ENCODE measurements around the gene PLD1.
A peak's percentile ranks its signal among the peaks of the same experiment; 100 is the strongest.

The PLD1 gene

DNA sequence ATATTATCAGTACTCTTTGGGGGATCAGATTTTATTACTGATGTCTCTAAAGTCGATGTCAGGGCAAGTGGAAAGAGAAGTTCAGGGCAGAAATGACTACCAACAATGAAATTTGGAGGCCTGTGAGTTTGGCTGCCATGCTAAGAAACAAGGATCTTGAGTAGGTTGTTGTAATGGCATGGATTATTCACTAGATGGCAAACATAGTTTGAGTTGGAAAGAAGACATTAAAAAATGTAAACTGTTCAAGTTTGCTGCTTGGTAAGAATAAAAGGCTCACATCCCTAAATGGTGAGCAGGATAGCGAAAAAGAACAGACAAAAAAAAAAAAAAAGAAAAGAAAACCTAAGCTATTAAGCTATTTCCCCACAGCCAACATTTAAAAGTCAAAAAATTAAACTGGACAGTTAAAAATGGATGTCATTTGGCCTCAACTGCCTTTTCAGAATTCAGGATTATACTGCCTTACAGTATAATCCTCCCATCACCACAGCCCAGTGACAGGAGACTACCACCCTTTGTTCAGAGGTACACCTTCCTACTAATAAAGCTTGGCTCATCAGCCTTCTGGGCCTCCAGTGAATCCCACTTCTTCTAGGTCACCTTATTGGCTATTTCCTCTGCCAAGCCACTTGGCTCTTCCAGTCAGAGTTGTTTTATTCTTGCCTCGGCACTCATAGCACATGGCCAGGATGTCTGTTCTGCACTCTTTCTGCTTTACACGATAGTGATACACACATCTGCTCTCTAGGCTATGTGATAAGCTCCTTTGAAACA lies 163.7 kb downstream of the PLD1 start:
- DNase-seq (ENCODE audit: extremely low spot score) = peak; percentile 52
- POLR2A ChIA-PET = no interaction called here
- TF ChIP-seq, protein P1, sequence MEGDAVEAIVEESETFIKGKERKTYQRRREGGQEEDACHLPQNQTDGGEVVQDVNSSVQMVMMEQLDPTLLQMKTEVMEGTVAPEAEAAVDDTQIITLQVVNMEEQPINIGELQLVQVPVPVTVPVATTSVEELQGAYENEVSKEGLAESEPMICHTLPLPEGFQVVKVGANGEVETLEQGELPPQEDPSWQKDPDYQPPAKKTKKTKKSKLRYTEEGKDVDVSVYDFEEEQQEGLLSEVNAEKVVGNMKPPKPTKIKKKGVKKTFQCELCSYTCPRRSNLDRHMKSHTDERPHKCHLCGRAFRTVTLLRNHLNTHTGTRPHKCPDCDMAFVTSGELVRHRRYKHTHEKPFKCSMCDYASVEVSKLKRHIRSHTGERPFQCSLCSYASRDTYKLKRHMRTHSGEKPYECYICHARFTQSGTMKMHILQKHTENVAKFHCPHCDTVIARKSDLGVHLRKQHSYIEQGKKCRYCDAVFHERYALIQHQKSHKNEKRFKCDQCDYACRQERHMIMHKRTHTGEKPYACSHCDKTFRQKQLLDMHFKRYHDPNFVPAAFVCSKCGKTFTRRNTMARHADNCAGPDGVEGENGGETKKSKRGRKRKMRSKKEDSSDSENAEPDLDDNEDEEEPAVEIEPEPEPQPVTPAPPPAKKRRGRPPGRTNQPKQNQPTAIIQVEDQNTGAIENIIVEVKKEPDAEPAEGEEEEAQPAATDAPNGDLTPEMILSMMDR (IDR thresholded peaks at IDR 0.05; ENCODE audit: control extremely low read depth, extremely low read depth, low read depth, missing control alignments) = peak; percentile 56
- CTCF ChIA-PET = interaction anchor here (1.0 to 4.1 kb wide), 11 partner anchors 9 to 695 kb away, joined by 3 to 39 read pairs (median 5); no protein-coding TSS in a partner anchor

DNA sequence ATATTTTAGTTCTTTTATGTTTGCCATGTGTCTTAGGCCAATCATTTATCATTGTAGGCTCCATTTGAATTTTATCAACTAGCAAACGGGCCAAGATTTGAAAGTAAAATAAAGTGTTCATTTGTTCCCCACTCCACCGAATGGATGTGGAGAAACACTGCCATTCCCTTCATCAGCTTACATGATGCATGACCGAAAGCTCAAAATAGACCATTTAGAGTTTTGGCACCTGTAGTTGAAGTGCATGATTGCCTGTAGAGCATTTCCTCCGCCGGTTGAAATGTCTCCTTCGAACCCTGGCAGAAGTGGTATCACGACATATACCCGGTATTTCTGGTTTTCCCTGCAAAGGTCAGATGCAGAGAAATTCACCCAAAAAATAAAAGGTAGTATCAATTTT lies 165.6 kb downstream of the PLD1 start:
- TF ChIP-seq, protein P1 (IDR thresholded peaks at IDR 0.05; ENCODE audit: control extremely low read depth, extremely low read depth, low read depth, missing control alignments) = no peak
- DNase-seq (ENCODE audit: extremely low spot score) = no peak
- ChIA-PET POLR2A (no interaction called here), CTCF (interaction anchor here (0.8 to 4.1 kb wide), 9 partner anchors 9 to 697 kb away, joined by 3 to 39 read pairs (median 5); no protein-coding TSS in a partner anchor)

DNA sequence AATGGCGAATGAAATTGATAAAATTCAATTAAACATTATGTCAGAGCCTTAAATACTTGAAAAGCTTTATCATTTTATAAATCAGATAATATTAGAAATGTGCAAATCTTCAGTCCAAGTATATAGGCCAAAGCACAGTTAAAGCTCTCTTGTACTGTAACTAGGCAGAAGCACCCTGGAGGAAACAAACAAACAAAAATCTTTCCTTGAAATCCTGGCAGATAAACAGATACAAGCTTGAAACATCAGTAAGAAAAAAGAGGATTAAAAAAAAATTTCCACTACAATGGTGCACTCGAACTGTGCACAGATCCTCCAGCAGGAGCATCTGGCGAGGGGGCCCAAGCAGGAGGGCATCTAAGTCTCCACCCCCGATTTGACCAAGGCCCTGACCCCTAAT lies 166.6 kb downstream of the PLD1 start:
- DNase-seq (ENCODE audit: extremely low spot score) = no peak
- CTCF ChIA-PET = interaction anchor here (1.0 to 4.1 kb wide), 3 partner anchors 10 to 129 kb away, joined by 3 to 39 read pairs (median 5); no protein-coding TSS in a partner anchor
- POLR2A ChIA-PET = no interaction called here
- TF ChIP-seq, protein P1 (IDR thresholded peaks at IDR 0.05; ENCODE audit: control extremely low read depth, extremely low read depth, low read depth, missing control alignments) = no peak

DNA sequence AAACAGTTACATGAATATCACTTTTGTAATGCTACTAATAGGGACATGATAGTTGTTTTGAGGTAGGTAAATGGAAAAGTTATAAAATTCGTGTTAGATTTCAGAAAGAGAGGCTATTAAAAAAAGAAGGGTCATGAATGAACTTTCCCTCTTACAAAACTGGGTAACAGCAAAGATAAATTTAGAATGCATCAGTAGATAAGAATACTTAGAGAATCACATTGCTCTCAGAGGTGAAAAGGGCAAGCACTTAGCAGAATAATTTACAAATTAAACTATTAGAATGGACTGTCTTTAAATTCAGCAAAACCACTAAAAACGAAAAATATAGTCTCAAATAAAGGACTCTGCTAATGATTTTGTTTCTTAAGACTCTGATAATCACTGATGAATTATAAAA lies 167.2 kb downstream of the PLD1 start:
- ChIA-PET POLR2A (no interaction called here), CTCF (no interaction called here)
- DNase-seq (ENCODE audit: extremely low spot score) = no peak
- TF ChIP-seq, protein P1 (IDR thresholded peaks at IDR 0.05; ENCODE audit: control extremely low read depth, extremely low read depth, low read depth, missing control alignments) = no peak

DNA sequence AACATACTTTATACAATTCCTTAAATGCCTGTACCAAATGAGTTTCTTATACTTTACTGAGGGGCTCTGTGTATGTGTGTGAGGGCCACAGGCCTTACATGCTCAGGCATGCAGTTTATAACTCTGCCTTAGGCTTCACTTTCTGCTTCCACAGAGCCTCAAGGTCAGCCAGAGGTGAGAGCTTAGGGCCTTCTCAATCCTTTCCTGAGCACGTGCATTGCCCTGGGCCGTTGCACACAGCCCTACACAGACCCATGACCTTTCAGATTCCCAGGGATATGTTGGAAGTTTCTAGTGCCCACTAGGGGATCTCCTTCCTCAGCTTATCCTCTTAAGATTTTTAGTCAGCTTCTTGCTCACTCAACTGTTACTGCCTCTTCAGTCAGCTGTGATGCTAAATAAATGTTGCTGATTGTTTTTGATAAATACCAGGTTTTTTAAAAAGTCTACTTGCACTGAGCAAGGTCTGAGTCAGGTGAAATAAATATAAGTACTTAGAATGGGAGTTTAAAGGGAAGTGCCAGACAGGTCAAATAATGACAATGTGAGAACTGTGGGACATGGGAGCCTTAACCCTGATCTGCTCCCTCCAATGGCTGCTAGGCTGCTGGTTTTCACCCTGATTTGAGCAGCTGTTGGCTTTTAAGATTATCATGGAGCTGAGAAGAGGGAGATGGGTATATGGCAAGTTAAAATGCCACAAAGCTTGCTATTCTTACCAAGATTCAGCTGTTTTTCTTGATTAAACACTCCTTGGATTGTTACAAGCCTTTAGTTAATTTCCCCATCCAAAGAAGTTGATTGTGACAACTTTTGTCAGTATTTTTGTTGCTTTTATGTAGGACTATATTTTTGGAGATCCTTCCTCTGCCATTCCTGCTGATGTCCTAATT lies 169.5 kb downstream of the PLD1 start:
- POLR2A ChIA-PET = no interaction called here
- DNase-seq (ENCODE audit: extremely low spot score) = no peak
- CTCF ChIA-PET = interaction anchor here (0.9 to 2.8 kb wide), 13 partner anchors 8 to 701 kb away, joined by 3 to 15 read pairs (median 4); no protein-coding TSS in a partner anchor
- TF ChIP-seq, protein P1 (IDR thresholded peaks at IDR 0.05; ENCODE audit: control extremely low read depth, extremely low read depth, low read depth, missing control alignments) = no peak

DNA sequence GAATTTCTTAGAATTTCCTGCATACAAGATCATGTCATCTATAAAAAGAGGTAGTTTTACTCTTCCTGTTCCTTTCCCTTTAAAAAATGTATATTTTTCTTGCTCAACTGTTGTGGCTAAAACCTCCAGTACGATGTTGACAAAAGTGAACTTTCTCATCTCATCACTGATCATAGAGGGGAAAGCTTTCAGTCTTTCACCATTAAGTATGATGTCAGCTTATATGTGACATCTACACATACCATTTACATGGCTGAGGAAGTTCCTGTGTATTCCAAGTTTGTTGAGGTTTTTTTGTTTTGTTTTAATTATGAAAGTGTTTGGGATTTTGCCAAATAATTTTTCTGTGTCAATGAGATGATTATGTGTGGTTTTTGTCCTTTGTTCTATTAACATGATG lies 173.6 kb downstream of the PLD1 start:
- TF ChIP-seq, protein P1 (IDR thresholded peaks at IDR 0.05; ENCODE audit: control extremely low read depth, extremely low read depth, low read depth, missing control alignments) = no peak
- ChIA-PET POLR2A (no interaction called here), CTCF (no interaction called here)
- no peak for DNase-seq (ENCODE audit: extremely low spot score)

All from GM10248 (cell line).